Neural progenitor cell (in vitro differentiated cells): ENCODE results near the gene RNASEH2C.

Experiments used
- CTCF ChIP-seq: fragments of 200-600 bp; sonication (generic); IDR thresholded peaks from 2 replicates; pipeline ENCODE4 v1.5.1; 2017; ENCODE audit warnings: antibody characterized with exemption, mild to moderate bottlenecking
- EZH2phosphoT487 ChIP-seq: fragments of 200-600 bp; sonication (generic); IDR thresholded peaks from 2 replicates; pipeline ENCODE4 v1.6.1; 2017; ENCODE audit warnings: antibody characterized with exemption

- TF ChIP-seq EZH2phosphoT487: no peak
- TF ChIP-seq CTCF: no peak
Measured at GRCh38 chr11:65699306-65699705, 21.3 kb downstream of the RNASEH2C start.
